GM19351 (cell line): ENCODE measurements around the gene IL1RAP.

Source experiments
- ATAC-seq: cut with Tn5 transposase; IDR thresholded peaks from one replicate; pipeline ENCODE4 v1.9.1; 2021; ENCODE audit warnings: mild to moderate bottlenecking, moderate library complexity; ENCODE audit not compliant: unreplicated experiment

IL1RAP gene

GRCh38 chr3:190538288-190538687, 24.4 kb downstream of the IL1RAP start:
- no peak for ATAC-seq

GRCh38 chr3:190539526-190539925, 25.6 kb downstream of the IL1RAP start:
- ATAC-seq, result no peak

GRCh38 chr3:190541008-190541407, 27.1 kb downstream of the IL1RAP start:
- ATAC-seq, result no peak

- ATAC-seq, result no peak
Measured at GRCh38 chr3:190541560-190541959, 27.7 kb downstream of the IL1RAP start.

- no peak for ATAC-seq
Measured at GRCh38 chr3:190542846-190543245, 29.0 kb downstream of the IL1RAP start.

- no peak for ATAC-seq
Measured at GRCh38 chr3:190543671-190544070, 29.8 kb downstream of the IL1RAP start.

- ATAC-seq, result no peak
Measured at GRCh38 chr3:190545191-190545590, 31.3 kb downstream of the IL1RAP start.

GRCh38 chr3:190546881-190547510, 33.1 kb downstream of the IL1RAP start:
- ATAC-seq, result no peak

GRCh38 chr3:190548031-190548656, 34.3 kb downstream of the IL1RAP start:
- ATAC-seq, result no peak

GRCh38 chr3:190552021-190552420, 38.1 kb downstream of the IL1RAP start:
- no peak for ATAC-seq

- no peak for ATAC-seq
Measured at GRCh38 chr3:190552969-190553759, 39.3 kb downstream of the IL1RAP start.

- ATAC-seq, result no peak
Measured at GRCh38 chr3:190554197-190554596, 40.3 kb downstream of the IL1RAP start.

GRCh38 chr3:190556351-190556750, 42.5 kb downstream of the IL1RAP start:
- ATAC-seq, result no peak

GRCh38 chr3:190557296-190557695, 43.4 kb downstream of the IL1RAP start:
- ATAC-seq, result no peak

GRCh38 chr3:190558316-190558715, 44.4 kb downstream of the IL1RAP start:
- ATAC-seq, result no peak

GRCh38 chr3:190558796-190559195, 44.9 kb downstream of the IL1RAP start:
- no peak for ATAC-seq

- ATAC-seq, result no peak
Measured at GRCh38 chr3:190560013-190560895, 46.4 kb downstream of the IL1RAP start.

GRCh38 chr3:190562866-190563510, 49.1 kb downstream of the IL1RAP start:
- no peak for ATAC-seq

- ATAC-seq, result no peak
Measured at GRCh38 chr3:190564175-190564574, 50.3 kb downstream of the IL1RAP start.
